MG63 (cell line): ENCODE measurements around the gene MRGPRE. TPM values are rescaled to one million over a fixed set of nuclear protein-coding genes. Genes with fewer than 3 reads are reported as not detected.
"Not testable (repeated sequence)": the region's sequence is repeated elsewhere in the genome, so short reads cannot be mapped to it uniquely, and the experiment has no call there.

ENCODE experiments used
- DNase-seq: peaks from one replicate; pipeline ENCODE4 v3.0.0-alpha.2; 2020
- H3K27me3 ChIP-seq: fragments of 250-450 bp; sonication (Bioruptor Pico); 2 replicates; pipeline ENCODE4 v1.5.1; 2020; ENCODE audit warnings: mild to moderate bottlenecking, moderate library complexity
- H3K36me3 ChIP-seq: fragments of 250-450 bp; sonication (Bioruptor Pico); 2 replicates; pipeline ENCODE4 v1.5.1; 2020; ENCODE audit warnings: mild to moderate bottlenecking, moderate library complexity
- H3K4me3 ChIP-seq: fragments of 250-450 bp; sonication (Bioruptor Pico); 2 replicates; pipeline ENCODE4 v1.5.1; 2020; ENCODE audit warnings: mild to moderate bottlenecking, moderate library complexity
- H3K9me3 ChIP-seq: fragments of 250-450 bp; sonication (Bioruptor Pico); 2 replicates; pipeline ENCODE4 v1.5.1; 2020; ENCODE audit warnings: mild to moderate bottlenecking, moderate library complexity
- total RNA-seq: library from RNA; depleted of rRNA; stranded (reverse); fragments of >200 nt; shearing (Covaris generic); gene quantifications from 2 replicates; pipeline ENCODE4 v1.2.3, GENCODE V29; 2014; ENCODE audit warnings: low replicate concordance; rRNA removed

The MRGPRE gene
- not detected in 2 replicates for total RNA-seq

DNA sequence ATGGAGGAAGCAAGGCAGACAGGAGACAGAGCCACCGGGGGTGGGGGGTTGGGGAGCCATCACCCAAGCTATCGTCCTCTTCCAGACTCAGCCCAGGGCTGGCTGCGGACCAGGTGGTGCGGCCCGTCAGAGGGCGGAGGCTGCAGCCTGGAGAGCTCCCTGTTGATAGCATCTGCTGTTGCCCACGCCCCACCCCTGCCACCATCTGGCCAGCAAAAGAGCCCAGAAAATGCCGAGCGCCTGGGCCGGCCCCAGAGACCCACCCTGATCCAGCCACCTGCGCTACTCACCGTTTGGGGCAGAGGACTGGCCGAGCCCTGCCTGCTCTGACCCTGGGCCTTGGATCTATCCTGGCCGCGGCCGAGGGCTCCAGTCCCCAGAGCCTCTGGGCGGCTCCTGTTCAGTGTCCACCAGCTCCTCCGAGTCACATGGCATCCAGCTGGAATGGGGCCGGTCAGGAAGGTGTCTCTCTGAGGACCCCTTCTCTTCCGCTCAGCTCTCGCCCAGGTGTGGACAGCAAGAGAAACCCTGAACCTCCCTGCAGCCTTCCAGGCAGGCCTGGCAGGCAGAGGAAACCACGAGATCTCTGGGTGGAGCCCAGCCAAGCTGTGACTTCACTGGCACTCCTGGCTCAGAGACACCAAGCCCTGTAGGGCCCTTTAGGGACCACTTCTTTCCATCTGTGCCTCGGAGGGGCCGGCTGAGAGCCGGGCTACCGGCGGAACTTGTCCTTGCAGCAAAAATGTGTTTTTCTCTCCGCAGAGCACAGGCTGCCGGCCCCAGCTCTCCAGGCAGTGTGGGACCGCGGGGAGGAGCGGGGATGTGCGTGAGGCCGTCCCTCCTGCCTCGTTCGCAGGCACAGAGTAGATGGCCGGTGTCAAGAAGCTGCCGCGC lies at the start of gene MRGPRE:
TSS of gene MRGPRE (minus strand) at position 567 of the 894 bp plus-strand sequence. CDS start 3,618 bp downstream, outside the sequence.
- DNase-seq: no peak
- no peaks in the 10 kb centered on the region for H3K36me3 ChIP-seq
- H3K4me3 ChIP-seq: no peak within 1 kb of the TSS
- no peaks in the 10 kb centered on the region for H3K9me3 ChIP-seq
- H3K27me3 ChIP-seq: no peaks in the 10 kb centered on the region

GRCh38 chr11:3281146-3281545 lies 48.9 kb upstream of the MRGPRE start:
- H3K9me3 ChIP-seq, DNase-seq, H3K36me3 ChIP-seq, H3K4me3 ChIP-seq, H3K27me3 ChIP-seq: not testable (repeated sequence)

DNA sequence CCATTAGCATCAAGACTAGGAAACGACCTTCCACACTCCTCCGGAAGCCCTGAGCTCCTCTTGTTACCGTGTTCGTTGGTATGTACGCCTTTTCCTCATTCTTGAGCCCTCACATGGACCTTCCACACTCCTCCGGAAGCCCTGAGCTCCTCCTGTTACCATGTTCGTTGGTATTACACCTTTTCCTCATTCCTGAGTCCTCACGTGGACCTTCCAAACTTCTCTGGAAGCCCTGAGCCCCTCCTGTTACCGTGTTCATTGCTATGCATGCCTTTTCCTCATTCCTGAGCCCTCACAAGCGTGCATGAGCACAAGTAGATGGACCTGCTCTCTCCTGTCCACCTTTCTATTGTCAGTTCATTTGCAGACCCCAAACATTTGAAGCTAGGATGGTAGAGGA lies 48.4 kb upstream of the MRGPRE start:
- H3K4me3 ChIP-seq, DNase-seq, H3K36me3 ChIP-seq, H3K27me3 ChIP-seq, H3K9me3 ChIP-seq: not testable (repeated sequence)

- H3K4me3 ChIP-seq: not testable (repeated sequence)
These were observed 46.7 kb upstream of the MRGPRE start for GRCh38 chr11:3278922-3279321.

GRCh38 chr11:3273629-3274028 lies 41.4 kb upstream of the MRGPRE start:
- H3K36me3 ChIP-seq, H3K27me3 ChIP-seq, H3K4me3 ChIP-seq, H3K9me3 ChIP-seq, DNase-seq: not testable (repeated sequence)

More at GRCh38 chr11:3278922-3279321, 46.7 kb upstream of the MRGPRE start:
- H3K9me3 ChIP-seq, DNase-seq, H3K36me3 ChIP-seq, H3K27me3 ChIP-seq: not testable (repeated sequence)

DNA sequence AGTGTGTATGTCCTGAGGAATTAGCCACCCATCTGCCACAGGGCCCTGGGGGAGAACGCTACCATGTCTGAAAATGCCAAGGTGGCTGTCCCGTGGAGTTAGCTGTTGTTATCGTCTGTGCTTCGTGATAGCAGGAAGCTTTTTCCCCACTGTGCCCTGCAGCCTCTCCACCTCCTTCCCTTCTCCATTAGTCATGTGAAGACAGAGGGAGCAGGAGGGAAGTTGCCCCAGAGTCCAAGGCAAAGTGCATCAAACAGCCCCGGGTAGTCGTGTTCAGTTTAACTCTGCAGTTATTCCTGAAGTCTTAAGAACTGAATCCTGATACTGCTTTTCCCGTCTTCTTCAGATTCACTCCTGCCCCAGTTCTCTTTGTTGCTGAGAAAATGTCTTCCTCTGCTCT lies 30.3 kb upstream of the MRGPRE start:
- not testable (repeated sequence) for DNase-seq, H3K27me3 ChIP-seq, H3K9me3 ChIP-seq, H3K4me3 ChIP-seq, H3K36me3 ChIP-seq

GRCh38 chr11:3261831-3262230 lies 29.6 kb upstream of the MRGPRE start:
- not testable (repeated sequence) for H3K27me3 ChIP-seq, H3K4me3 ChIP-seq, H3K36me3 ChIP-seq, DNase-seq, H3K9me3 ChIP-seq

GRCh38 chr11:3257509-3257908 lies 25.3 kb upstream of the MRGPRE start:
- not testable (repeated sequence) for H3K9me3 ChIP-seq, DNase-seq, H3K4me3 ChIP-seq, H3K27me3 ChIP-seq, H3K36me3 ChIP-seq

DNA sequence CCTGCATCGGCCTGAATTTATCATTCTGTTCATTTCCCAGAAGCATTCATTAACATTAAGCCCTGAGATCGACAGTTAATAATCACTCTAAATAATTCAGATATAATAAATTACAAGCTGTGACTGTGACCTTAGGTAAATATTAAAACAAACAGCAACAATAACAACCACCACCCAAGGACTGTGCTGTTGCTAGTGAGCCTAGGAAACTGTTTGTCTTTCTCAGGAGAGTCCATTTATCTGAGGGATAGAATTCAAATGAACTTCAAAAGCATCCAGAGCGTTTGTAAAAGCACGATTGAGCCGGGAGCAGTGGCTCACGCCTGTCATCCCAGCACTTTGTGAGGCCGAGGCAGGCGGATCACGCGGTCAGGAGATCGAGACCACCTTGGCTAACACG lies 23.0 kb upstream of the MRGPRE start:
- not testable (repeated sequence) for H3K27me3 ChIP-seq, H3K4me3 ChIP-seq, H3K9me3 ChIP-seq, DNase-seq, H3K36me3 ChIP-seq

- DNase-seq, H3K9me3 ChIP-seq, H3K36me3 ChIP-seq, H3K4me3 ChIP-seq, H3K27me3 ChIP-seq: not testable (repeated sequence)
These were observed 22.6 kb upstream of the MRGPRE start for GRCh38 chr11:3254773-3255172.

DNA sequence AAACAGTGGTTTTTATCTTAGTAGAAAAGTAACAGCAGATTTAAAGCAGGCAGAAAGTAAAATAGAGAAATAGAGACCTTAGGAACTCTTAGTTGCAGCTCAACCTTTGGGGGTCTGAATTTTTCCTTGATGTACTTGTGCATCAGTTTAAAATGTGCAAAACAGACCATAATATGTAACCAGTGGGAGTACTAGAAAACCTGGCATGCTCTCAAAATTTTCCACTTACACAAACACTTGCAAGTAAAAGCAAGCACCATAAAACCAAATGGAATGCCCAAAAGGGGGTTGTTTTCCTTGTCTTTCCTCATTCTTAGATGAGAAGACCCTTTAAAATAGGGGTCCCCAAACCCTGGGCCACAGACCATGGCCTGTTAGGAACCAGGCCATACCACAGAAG lies 12.9 kb upstream of the MRGPRE start:
- no peaks in the 10 kb centered on the region for H3K36me3 ChIP-seq
- no peaks in the 10 kb centered on the region for H3K9me3 ChIP-seq
- H3K27me3 ChIP-seq: no peaks in the 10 kb centered on the region
- no peak for DNase-seq
- no peak overlapping the region for H3K4me3 ChIP-seq

GRCh38 chr11:3243880-3244279 lies 11.7 kb upstream of the MRGPRE start:
- no peaks in the 10 kb centered on the region for H3K9me3 ChIP-seq
- H3K36me3 ChIP-seq: no peaks in the 10 kb centered on the region

GRCh38 chr11:3237119-3237518 lies 4.9 kb upstream of the MRGPRE start:
- no peaks in the 10 kb centered on the region for H3K27me3 ChIP-seq
- DNase-seq: no peak
- no peak overlapping the region for H3K4me3 ChIP-seq
- H3K9me3 ChIP-seq: no peaks in the 10 kb centered on the region
- no peaks in the 10 kb centered on the region for H3K36me3 ChIP-seq

More at GRCh38 chr11:3243880-3244279, 11.7 kb upstream of the MRGPRE start:
- DNase-seq: no peak
- no peak overlapping the region for H3K4me3 ChIP-seq
- no peaks in the 10 kb centered on the region for H3K27me3 ChIP-seq

DNA sequence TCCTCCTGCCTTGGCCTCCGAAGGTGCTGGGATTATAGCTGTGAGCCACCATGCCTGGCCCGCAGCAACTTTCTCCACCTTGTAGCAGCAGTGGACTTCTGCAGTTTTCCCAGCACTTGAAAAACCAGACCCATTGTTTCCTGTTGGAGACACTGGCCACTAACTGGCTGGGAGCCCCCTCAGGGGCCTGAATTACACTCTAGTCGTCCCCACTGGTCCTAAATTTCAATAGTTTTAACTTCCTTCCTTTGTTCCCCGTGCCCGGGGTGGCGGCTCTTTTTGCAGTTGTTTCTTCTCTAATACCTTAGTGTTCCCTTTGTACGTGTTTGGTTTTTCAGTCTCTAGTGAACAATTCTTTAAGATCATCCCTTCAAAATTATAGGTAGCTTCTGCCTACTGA lies 2.6 kb upstream of the MRGPRE start:
- Histone ChIP-seq H3K4me3 (no peak overlapping the region), H3K36me3 (no peaks in the 10 kb centered on the region), H3K9me3 (no peaks in the 10 kb centered on the region), H3K27me3 (no peaks in the 10 kb centered on the region)
- no peak for DNase-seq

GRCh38 chr11:3232956-3233355 lies 739 bp upstream of the MRGPRE start:
- no peaks in the 10 kb centered on the region for H3K36me3 ChIP-seq
- no peaks in the 10 kb centered on the region for H3K9me3 ChIP-seq
- no peak overlapping the region for H3K4me3 ChIP-seq
- no peaks in the 10 kb centered on the region for H3K27me3 ChIP-seq
- no peak for DNase-seq

DNA sequence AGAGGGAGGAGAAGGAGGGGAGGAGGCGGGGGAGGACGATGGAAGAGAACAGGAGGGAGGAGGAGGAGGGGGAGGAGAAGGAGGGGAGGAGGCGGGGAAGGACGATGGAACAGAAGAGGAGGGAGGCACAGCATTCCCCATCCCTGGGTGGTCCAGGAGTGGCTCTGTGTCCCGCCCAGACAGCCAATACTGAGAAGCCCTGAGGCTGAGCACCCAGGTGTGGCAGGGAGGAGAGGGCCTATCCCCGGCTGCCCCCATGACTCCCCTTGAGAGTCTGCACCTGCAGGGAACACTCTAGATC lies 717 bp downstream of the MRGPRE start:
- Histone ChIP-seq H3K36me3 (no peaks in the 10 kb centered on the region), H3K4me3 (no peak overlapping the region), H3K9me3 (no peaks in the 10 kb centered on the region), H3K27me3 (no peaks in the 10 kb centered on the region)
- no peak for DNase-seq

- H3K9me3 ChIP-seq: no peaks in the 10 kb centered on the region
These were observed 1.3 kb downstream of the MRGPRE start for GRCh38 chr11:3230636-3231549.

More at GRCh38 chr11:3230636-3231549, 1.3 kb downstream of the MRGPRE start:
- Histone ChIP-seq H3K36me3 (no peaks in the 10 kb centered on the region), H3K4me3 (no peak overlapping the region), H3K27me3 (no peaks in the 10 kb centered on the region)
- DNase-seq: no peak
